Measurements from ENCODE around the gene TXNL4A. TPM values are rescaled to one million over a fixed set of nuclear protein-coding genes. Genes with fewer than 3 reads are reported as not detected.

TXNL4A gene
- total and polyA plus RNA-seq, 4 donors, result 29.9 to 101 (median 85.2) TPM

DNA sequence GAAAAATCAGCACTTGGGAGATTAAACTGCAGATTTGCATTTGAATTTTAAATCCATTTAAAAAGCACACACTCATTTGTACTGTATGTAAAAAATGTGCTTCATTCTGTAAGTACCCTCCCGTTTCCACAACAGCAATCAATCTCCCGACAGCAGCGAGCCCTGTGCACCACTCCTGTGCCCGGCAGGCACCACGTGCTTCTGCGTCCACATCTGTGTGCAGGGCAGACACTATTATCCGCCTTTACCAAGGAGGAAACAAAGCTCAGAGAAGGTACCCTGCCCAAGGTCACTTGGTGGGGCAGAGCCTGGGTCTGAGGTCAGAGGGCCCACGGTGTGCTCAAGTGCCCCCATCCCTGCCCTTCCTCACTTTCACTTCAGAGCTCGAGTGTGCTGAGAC lies 16.4 kb downstream of the TXNL4A start:
- no peaks in the 10 kb centered on the region for H3K9me3 ChIP-seq (ENCODE audit: control insufficient read depth in 4 of 4, insufficient read depth in 3 of 4, low read length in 3 of 4)
- no peak overlapping the region for H3K9ac ChIP-seq (ENCODE audit: insufficient read depth in 1 of 2, low read length in 2 of 2)
- H3K4me1 ChIP-seq (ENCODE audit: control insufficient read depth in 5 of 5, insufficient read depth in 5 of 5, low read length in 5 of 5), result no peaks in the 10 kb centered on the region
- no peaks in the 10 kb centered on the region for H3K27me3 ChIP-seq (ENCODE audit: control insufficient read depth in 3 of 3, insufficient read depth in 3 of 3, low read length in 2 of 3)
- WGBS, 2 donors, result 94 to 97% methylated on average over 9 of the region's 9 CpGs
- no peak for DNase-seq
- H3K36me3 ChIP-seq (ENCODE audit: control insufficient read depth in 4 of 4, insufficient read depth in 4 of 4, low read length in 4 of 4), result peaks cover 12 to 33% (median 19%) of the 10 kb centered on the region in 4 donors
- TF ChIP-seq, protein P1, sequence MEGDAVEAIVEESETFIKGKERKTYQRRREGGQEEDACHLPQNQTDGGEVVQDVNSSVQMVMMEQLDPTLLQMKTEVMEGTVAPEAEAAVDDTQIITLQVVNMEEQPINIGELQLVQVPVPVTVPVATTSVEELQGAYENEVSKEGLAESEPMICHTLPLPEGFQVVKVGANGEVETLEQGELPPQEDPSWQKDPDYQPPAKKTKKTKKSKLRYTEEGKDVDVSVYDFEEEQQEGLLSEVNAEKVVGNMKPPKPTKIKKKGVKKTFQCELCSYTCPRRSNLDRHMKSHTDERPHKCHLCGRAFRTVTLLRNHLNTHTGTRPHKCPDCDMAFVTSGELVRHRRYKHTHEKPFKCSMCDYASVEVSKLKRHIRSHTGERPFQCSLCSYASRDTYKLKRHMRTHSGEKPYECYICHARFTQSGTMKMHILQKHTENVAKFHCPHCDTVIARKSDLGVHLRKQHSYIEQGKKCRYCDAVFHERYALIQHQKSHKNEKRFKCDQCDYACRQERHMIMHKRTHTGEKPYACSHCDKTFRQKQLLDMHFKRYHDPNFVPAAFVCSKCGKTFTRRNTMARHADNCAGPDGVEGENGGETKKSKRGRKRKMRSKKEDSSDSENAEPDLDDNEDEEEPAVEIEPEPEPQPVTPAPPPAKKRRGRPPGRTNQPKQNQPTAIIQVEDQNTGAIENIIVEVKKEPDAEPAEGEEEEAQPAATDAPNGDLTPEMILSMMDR (IDR thresholded peaks at IDR 0.05; ENCODE audit: control extremely low read depth, extremely low read depth), result no peak
- no peak overlapping the region for H3K27ac ChIP-seq (ENCODE audit: low read depth in 1 of 2, low read length in 1 of 2)
- no peak for ATAC-seq (ENCODE audit: insufficient read depth, low FRiP score)
- H3K4me3 ChIP-seq, result no peak overlapping the region

DNA sequence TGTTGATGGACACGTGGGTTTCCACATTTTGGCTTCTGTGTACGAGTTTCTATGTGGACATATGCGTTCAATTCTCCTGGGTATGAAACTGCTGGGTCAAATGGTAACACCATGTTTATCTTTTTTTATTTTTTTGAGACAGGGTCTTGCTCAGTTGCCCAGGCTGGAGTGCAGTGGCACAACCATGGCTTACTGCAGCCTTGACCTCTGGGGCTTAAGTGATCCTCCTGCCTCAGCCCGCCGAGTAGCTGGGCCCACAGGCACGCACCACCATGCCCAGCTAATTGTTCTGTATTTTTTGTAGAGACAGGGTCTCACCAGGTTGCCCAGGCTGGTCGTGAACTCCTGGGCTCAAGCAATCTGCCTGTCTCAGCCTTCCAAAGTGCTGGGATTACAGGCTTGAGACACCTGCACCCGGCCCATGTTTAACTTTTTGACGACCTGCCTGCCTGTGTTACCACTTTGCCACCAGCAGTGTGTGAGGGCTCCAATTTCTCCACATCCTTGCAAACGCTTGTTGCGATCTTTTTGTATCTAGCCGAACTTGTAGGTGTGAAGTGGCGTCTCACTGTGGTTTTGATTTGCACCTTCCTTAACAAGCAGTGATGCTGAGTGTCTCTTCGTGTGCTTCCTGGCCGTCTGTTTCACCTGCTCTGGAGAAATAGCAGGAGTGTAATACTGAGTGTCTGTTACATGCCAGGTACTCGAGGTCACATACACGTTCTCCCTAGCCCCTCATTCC lies 17.0 kb downstream of the TXNL4A start:
- WGBS, 2 donors, result 91% methylated on average over 17 of the region's 17 CpGs
- no peak for DNase-seq
- no peaks in the 10 kb centered on the region for H3K4me1 ChIP-seq (ENCODE audit: control insufficient read depth in 5 of 5, insufficient read depth in 5 of 5, low read length in 5 of 5)
- no peak overlapping the region for H3K9ac ChIP-seq (ENCODE audit: insufficient read depth in 1 of 2, low read length in 2 of 2)
- peaks cover 0 to 2% (median 0%) of the 10 kb centered on the region in 3 donors for H3K27me3 ChIP-seq (ENCODE audit: control insufficient read depth in 3 of 3, insufficient read depth in 3 of 3, low read length in 2 of 3)
- ATAC-seq (ENCODE audit: insufficient read depth, low FRiP score), result no peak
- no peak overlapping the region for H3K27ac ChIP-seq (ENCODE audit: low read depth in 1 of 2, low read length in 1 of 2)
- H3K4me3 ChIP-seq, result no peak overlapping the region
- peaks cover 12 to 31% (median 19%) of the 10 kb centered on the region in 4 donors for H3K36me3 ChIP-seq (ENCODE audit: control insufficient read depth in 4 of 4, insufficient read depth in 4 of 4, low read length in 4 of 4)
- H3K9me3 ChIP-seq (ENCODE audit: control insufficient read depth in 4 of 4, insufficient read depth in 3 of 4, low read length in 3 of 4), result no peaks in the 10 kb centered on the region
- TF ChIP-seq, protein P1 (IDR thresholded peaks at IDR 0.05; ENCODE audit: control extremely low read depth, extremely low read depth), result no peak

DNA sequence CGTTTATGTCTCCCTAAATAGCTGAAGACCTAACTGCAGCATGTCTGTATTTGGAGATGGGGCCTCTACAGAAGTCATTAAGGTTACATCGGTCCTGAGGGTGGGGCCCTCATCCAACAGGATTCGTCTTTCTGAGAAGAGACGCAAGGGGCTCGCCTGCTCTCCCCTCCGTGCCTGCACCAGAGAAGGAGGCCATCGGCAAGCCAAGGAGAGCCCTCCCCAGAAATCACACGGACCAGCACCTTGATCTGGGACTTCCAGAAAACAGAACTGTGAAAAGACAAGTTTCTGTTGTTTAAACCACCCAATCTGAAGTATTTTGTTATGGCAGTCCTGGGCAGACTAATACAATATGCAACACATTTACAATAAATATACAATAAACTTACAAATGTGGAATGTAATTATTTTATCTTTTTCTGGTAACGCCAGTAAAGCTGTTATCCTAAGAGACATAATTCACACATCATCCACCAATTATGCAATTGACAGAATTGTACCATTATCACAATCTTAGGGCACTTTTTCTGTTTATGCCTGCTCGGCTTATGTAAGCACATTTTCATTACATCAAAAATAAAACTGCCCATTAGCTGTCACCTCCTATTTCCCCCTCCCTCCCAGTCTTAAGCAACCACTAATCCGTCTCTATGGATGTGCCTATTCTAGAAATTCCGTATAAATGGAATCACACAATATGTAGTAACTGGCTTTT lies 17.8 kb downstream of the TXNL4A start:
- Histone ChIP-seq H3K36me3 (ENCODE audit: control insufficient read depth in 4 of 4, insufficient read depth in 4 of 4, low read length in 4 of 4) (peaks cover 12 to 24% (median 17%) of the 10 kb centered on the region in 4 donors), H3K4me3 (no peak overlapping the region), H3K9ac (ENCODE audit: insufficient read depth in 1 of 2, low read length in 2 of 2) (no peak overlapping the region), H3K27me3 (ENCODE audit: control insufficient read depth in 3 of 3, insufficient read depth in 3 of 3, low read length in 2 of 3) (peaks cover 0 to 2% (median 0%) of the 10 kb centered on the region in 3 donors), H3K27ac (ENCODE audit: low read depth in 1 of 2, low read length in 1 of 2) (no peak overlapping the region), H3K4me1 (ENCODE audit: control insufficient read depth in 5 of 5, insufficient read depth in 5 of 5, low read length in 5 of 5) (peaks cover 0 to 2% (median 0%) of the 10 kb centered on the region in 5 donors), H3K9me3 (ENCODE audit: control insufficient read depth in 4 of 4, insufficient read depth in 3 of 4, low read length in 3 of 4) (no peaks in the 10 kb centered on the region)
- TF ChIP-seq, protein P1 (IDR thresholded peaks at IDR 0.05; ENCODE audit: control extremely low read depth, extremely low read depth), result no peak
- 88 to 92% methylated on average over 12 of the region's 12 CpGs for WGBS, 2 donors
- DNase-seq (no peak), ATAC-seq (ENCODE audit: insufficient read depth, low FRiP score) (no peak)
